HL-60 (cell line): Measurements from ENCODE around the gene NUAK2.

Experiments used
- DNase-seq, 2 experiments: peaks; one replicate each; pipeline ENCODE4 v3.0.0-alpha.2; 2010 to 2020; ENCODE audit warnings: low read depth in 1 of 2, low spot score in 1 of 2
- H3K27ac ChIP-seq: fragments of 250-450 bp; sonication (Bioruptor Pico); replicated peaks from 2 replicates; pipeline ENCODE4 v1.5.1; 2020; ENCODE audit warnings: mild to moderate bottlenecking, moderate library complexity
- H3K27me3 ChIP-seq: fragments of 250-450 bp; sonication (Bioruptor Pico); 2 replicates; pipeline ENCODE4 v1.5.1; 2021; ENCODE audit warnings: mild to moderate bottlenecking, moderate library complexity; ENCODE audit not compliant: insufficient read depth, poor library complexity, severe bottlenecking
- H3K4me3 ChIP-seq: replicated peaks from 2 replicates; pipeline ENCODE4 v1.5.1; 2011; ENCODE audit warnings: mild to moderate bottlenecking, control low read depth, low read length; ENCODE audit not compliant: insufficient read depth
- GABPA ChIP-seq: IDR thresholded peaks from 2 replicates; pipeline ENCODE4 v1.6.1; 2012; ENCODE audit warnings: low read depth
- POLR2AphosphoS5 ChIP-seq: IDR thresholded peaks from 2 replicates; pipeline ENCODE4 v1.6.1; 2012; ENCODE audit warnings: low read depth
- SPI1 ChIP-seq: IDR thresholded peaks from 2 replicates; pipeline ENCODE4 v1.6.1; 2012; ENCODE audit warnings: low read depth, mild to moderate bottlenecking, borderline replicate concordance
- TF ChIP-seq, protein P1 (sequence below): IDR thresholded peaks from one replicate; pipeline ENCODE4 v1.5.1; 2011; ENCODE audit warnings: low read length, control low read depth, inconsistent platforms; ENCODE audit not compliant: insufficient read depth
- TF ChIP-seq, protein P2 (sequence below): IDR thresholded peaks from 2 replicates; pipeline ENCODE4 v1.6.1; 2012; ENCODE audit warnings: low read depth; ENCODE audit not compliant: insufficient replicate concordance

The NUAK2 gene

GRCh38 chr1:205261946-205262691 is 59.4 kb downstream of the NUAK2 start:
- Histone ChIP-seq H3K27me3 (peaks cover 8% of the 10 kb centered on the region), H3K27ac (no peak overlapping the region), H3K4me3 (no peak overlapping the region)
- TF ChIP-seq SPI1 = no peak
- TF ChIP-seq, protein P1, sequence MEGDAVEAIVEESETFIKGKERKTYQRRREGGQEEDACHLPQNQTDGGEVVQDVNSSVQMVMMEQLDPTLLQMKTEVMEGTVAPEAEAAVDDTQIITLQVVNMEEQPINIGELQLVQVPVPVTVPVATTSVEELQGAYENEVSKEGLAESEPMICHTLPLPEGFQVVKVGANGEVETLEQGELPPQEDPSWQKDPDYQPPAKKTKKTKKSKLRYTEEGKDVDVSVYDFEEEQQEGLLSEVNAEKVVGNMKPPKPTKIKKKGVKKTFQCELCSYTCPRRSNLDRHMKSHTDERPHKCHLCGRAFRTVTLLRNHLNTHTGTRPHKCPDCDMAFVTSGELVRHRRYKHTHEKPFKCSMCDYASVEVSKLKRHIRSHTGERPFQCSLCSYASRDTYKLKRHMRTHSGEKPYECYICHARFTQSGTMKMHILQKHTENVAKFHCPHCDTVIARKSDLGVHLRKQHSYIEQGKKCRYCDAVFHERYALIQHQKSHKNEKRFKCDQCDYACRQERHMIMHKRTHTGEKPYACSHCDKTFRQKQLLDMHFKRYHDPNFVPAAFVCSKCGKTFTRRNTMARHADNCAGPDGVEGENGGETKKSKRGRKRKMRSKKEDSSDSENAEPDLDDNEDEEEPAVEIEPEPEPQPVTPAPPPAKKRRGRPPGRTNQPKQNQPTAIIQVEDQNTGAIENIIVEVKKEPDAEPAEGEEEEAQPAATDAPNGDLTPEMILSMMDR = no peak
- no peak for DNase-seq

- Histone ChIP-seq H3K27ac (no peak overlapping the region), H3K4me3 (no peak overlapping the region), H3K27me3 (peaks cover 5% of the 10 kb centered on the region)
- TF ChIP-seq, protein P2, sequence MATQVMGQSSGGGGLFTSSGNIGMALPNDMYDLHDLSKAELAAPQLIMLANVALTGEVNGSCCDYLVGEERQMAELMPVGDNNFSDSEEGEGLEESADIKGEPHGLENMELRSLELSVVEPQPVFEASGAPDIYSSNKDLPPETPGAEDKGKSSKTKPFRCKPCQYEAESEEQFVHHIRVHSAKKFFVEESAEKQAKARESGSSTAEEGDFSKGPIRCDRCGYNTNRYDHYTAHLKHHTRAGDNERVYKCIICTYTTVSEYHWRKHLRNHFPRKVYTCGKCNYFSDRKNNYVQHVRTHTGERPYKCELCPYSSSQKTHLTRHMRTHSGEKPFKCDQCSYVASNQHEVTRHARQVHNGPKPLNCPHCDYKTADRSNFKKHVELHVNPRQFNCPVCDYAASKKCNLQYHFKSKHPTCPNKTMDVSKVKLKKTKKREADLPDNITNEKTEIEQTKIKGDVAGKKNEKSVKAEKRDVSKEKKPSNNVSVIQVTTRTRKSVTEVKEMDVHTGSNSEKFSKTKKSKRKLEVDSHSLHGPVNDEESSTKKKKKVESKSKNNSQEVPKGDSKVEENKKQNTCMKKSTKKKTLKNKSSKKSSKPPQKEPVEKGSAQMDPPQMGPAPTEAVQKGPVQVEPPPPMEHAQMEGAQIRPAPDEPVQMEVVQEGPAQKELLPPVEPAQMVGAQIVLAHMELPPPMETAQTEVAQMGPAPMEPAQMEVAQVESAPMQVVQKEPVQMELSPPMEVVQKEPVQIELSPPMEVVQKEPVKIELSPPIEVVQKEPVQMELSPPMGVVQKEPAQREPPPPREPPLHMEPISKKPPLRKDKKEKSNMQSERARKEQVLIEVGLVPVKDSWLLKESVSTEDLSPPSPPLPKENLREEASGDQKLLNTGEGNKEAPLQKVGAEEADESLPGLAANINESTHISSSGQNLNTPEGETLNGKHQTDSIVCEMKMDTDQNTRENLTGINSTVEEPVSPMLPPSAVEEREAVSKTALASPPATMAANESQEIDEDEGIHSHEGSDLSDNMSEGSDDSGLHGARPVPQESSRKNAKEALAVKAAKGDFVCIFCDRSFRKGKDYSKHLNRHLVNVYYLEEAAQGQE = no peak
- TF ChIP-seq POLR2AphosphoS5 (no peak), SPI1 (peak; percentile 23; the same call in 1 of the 2 replicates), GABPA (no peak)
- peak; percentile 44 to 54 for DNase-seq
Measured at GRCh38 chr1:205260948-205261732, 60.4 kb downstream of the NUAK2 start.

GRCh38 chr1:205259998-205260397 is 61.5 kb downstream of the NUAK2 start:
- peaks cover 5% of the 10 kb centered on the region for H3K27me3 ChIP-seq
- DNase-seq = no peak
- H3K27ac ChIP-seq = no peak overlapping the region
- TF ChIP-seq, protein P1 = no peak
- TF ChIP-seq POLR2AphosphoS5 (no peak), GABPA (no peak), SPI1 (no peak)
- TF ChIP-seq, protein P2 = no peak
- no peak overlapping the region for H3K4me3 ChIP-seq

DNA sequence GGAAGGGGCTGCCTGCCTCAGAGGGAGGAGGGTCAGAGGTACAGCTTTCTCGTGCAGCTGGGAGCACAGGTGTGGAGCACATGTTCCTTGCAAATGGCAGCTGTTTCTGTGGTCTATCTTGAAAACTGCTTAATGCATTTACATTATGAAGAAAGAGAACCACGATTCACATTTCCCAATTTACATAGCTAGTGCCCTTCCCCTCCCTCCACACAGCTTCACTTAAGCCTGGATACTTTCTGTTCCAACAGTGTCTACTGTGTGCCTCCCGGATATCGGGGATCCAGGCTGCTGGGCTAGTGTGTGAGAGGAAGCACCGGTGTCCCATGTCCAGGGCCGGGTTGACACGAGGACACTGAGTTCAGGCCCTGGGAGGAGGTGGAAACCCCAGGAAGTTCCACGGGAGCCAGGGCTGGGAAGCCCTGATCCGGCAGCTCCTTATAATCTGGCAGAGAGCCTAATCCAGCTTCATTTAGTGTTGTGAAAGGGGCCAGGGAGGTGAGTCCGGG is 62.2 kb downstream of the NUAK2 start:
- H3K27ac ChIP-seq = no peak overlapping the region
- no peak for TF ChIP-seq SPI1
- TF ChIP-seq, protein P2 = no peak
- TF ChIP-seq, protein P1 = no peak
- no peak for TF ChIP-seq POLR2AphosphoS5
- TF ChIP-seq GABPA = no peak
- no peak for DNase-seq

More for the DNA sequence above, 62.2 kb downstream of the NUAK2 start:
- H3K27me3 ChIP-seq = peaks cover 5% of the 10 kb centered on the region
- H3K4me3 ChIP-seq = no peak overlapping the region
